ENCODE data around the gene NDST3.

Gene NDST3

GRCh38 chr4:118173956-118174725, 139.9 kb downstream of the NDST3 start:
- DNase-seq (ENCODE audit: low read depth in 2 of 3, low spot score in 1 of 3): no peak

DNA sequence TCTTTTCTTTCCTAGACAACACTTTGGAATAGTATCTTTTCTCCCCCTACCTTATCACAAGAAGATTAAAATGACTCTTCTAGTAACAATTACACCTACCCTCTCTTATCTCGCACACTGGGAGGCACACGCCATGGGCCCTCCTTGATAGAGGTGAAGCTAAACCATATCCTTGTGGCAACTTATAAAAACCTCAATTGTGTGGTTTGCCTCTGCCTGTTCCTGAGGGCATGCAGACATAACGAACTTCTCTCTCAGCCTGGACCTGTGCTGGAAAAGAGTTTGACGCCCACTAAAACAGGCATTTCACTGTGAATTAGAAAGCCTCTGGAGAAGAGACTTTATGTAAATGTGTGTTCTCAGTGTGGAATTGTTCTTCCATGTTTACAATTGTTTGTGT, 141.2 kb downstream of the NDST3 start:
- DNase-seq (ENCODE audit: low read depth in 2 of 3, low spot score in 1 of 3): no peak

- no peak for DNase-seq (ENCODE audit: low read depth in 2 of 3, low spot score in 1 of 3)
Measured at GRCh38 chr4:118177126-118177525, 142.8 kb downstream of the NDST3 start.

- no peak for DNase-seq (ENCODE audit: low read depth in 2 of 3, low spot score in 1 of 3)
Measured at GRCh38 chr4:118180776-118181175, 146.5 kb downstream of the NDST3 start.

DNA sequence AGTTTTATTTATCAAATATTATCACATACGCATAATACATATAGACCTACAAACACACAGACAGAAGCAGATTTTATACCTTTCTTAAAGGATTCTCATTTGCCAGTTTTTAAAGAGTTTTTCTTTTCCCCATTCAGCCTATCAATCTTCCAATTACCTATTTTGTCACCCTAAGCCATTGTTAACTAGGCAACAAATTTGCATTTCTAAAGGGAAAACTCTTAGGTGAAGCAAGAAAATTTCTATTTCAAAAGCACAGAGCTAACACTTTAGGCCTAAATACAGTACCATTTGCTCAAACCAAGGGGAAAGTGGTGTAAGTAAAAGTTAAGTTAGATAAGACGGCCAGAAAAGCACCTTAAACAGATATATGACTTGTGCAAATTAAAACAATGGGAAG, 156.6 kb downstream of the NDST3 start:
- DNase-seq (ENCODE audit: low read depth in 2 of 3, low spot score in 1 of 3): no peak

DNA sequence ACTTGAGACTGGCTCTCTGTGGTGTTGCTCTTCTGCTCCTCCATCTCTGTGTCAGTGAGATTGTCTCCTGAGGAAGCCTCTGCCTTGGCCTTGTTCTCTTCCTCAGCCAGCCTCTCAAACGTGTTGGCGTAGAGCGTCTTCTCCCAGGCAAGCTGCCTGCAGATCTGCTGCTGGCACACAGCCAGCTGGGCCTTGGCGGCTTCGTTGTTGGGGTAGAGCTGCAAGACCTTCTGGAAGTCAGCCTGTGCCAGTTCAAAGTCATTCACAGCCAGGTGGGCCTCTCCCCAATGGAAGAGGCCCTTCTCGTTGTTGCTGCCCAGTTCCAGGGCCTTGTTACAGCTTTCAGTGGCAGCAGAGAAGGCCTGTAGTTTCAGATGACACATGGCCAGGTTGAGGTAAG, 159.1 kb downstream of the NDST3 start:
- DNase-seq (ENCODE audit: low read depth in 2 of 3, low spot score in 1 of 3): no peak

GRCh38 chr4:118206627-118207026, 172.3 kb downstream of the NDST3 start:
- no peak for DNase-seq (ENCODE audit: low read depth in 2 of 3, low spot score in 1 of 3)

GRCh38 chr4:118213101-118213500, 178.8 kb downstream of the NDST3 start:
- no peak for DNase-seq (ENCODE audit: low read depth in 2 of 3, low spot score in 1 of 3)

- DNase-seq (ENCODE audit: low read depth in 2 of 3, low spot score in 1 of 3): no peak
Measured at GRCh38 chr4:118215826-118216225, 181.5 kb downstream of the NDST3 start.

GRCh38 chr4:118221227-118221800, 187.0 kb downstream of the NDST3 start:
- DNase-seq (ENCODE audit: low read depth in 2 of 3, low spot score in 1 of 3): no peak

DNA sequence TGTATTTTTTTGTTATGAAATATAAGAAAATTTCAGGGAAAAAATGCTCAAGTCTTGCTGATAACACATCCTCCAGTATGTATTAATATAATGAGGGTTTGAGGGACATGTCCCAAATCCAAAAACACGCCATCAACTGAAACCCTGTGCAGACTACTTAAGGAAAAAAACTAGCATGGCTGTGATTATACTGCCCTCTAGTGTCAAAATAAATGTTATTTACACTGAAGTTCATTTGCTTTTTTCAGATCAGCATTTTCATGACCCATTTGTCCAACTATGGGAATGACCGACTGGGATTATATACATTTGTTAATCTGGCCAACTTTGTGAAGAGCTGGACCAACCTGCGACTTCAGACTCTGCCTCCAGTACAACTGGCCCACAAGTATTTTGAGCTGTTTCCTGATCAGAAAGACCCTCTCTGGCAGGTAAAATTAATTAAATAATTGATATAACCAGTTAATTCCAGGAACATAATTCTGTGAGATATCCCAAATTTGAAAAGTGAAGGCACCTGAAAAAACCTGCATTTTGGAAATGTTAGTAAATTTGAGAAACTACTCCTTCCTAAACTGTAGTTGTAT, 190.1 kb downstream of the NDST3 start:
- no peak for DNase-seq (ENCODE audit: low read depth in 2 of 3, low spot score in 1 of 3)

- DNase-seq (ENCODE audit: low read depth in 2 of 3, low spot score in 1 of 3): no peak
Measured at GRCh38 chr4:118225511-118225910, 191.2 kb downstream of the NDST3 start.

DNA sequence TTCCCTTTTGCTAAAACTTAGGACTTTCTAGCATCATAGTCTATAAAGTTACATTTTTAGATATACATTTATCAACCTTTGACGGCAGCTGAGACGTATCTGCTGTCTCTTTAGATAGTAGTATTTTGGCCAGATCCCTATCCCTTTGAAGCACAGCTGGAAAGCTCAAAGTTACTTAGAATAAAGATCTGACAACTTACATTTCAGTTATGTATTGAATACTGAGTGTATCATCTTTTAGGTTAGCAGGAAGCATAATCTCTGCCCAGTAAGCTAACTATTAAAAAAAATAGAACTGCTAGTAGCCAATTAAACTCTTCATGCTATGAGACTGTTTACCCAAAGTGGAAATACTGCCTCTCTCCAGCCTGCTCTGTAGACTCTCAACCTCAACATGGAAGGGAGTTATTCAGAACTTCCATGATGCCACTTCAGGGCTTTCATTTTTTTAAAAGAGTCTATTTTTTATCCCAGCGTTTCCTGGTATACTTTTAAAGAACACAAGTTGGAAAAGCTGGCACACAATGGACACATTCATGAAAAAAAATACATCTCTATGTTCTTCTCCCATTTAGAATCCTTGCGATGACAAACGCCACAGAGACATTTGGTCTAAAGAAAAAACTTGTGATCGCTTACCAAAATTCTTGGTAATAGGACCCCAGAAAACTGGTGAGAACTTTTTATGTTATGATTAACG, 192.2 kb downstream of the NDST3 start:
- DNase-seq (ENCODE audit: low read depth in 2 of 3, low spot score in 1 of 3): no peak

DNA sequence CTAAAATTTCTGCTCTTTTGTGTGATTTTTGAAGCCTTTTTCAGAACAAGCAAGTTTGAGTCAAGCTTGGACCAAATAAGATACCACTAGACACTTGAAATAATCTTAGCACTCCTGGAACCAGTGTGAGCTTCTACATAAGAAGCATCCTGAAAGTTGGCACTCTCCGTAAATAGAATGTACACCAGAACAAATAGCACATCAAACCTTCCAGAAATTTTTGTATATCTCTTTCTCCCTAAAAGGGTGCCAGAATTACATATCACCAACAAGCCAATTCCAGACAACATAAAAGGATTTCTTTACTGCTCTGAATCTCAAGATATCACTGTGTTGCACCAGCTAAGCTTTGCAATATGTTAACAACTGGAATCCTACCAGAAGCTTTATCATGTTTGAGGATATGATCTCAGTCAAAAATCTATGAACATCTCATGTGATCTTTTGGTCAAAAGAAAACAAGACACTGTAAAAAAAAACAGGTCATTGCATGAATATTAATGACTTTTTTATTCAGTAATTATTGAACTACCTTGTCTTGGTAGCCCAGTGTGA, 201.4 kb downstream of the NDST3 start:
- DNase-seq (ENCODE audit: low read depth in 2 of 3, low spot score in 1 of 3): no peak

DNA sequence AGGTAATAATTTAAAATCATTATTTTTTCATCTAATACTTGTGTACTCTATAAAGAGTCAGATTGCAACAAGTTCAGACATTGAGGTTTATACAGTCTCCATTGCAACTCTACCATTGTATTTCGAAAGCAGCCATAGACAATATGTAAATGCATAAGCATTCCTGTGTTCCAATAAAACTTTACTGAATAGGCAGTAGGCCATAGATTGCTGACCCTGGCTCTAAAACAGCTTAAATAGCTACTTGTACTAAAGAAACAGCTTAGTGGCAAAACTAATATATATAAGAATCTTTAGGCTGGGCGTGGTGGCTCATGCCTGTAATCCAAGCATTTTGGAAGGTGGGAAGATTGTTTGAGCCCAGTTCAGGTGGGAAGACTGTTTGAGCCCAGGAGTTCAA, 203.2 kb downstream of the NDST3 start:
- DNase-seq (ENCODE audit: low read depth in 2 of 3, low spot score in 1 of 3): no peak

DNA sequence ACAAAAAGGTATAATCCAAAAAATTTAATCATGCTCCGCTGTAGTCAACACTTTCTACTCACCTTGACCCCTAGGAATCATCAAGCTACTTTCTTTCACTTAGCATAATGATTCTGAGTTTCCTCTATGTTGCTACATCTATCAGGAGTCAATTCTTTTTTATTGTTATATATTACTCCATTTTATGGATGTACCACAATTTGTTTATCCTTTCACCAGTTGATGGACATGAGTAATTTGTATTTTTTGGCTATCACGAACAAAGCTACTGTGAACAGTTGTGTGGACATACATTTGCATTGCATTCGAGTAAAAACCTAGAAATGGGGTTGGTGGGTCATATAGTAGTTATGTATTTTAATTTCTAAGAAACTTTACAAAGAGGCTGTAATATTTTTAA, 215.6 kb downstream of the NDST3 start:
- DNase-seq (ENCODE audit: low read depth in 2 of 3, low spot score in 1 of 3): no peak

DNA sequence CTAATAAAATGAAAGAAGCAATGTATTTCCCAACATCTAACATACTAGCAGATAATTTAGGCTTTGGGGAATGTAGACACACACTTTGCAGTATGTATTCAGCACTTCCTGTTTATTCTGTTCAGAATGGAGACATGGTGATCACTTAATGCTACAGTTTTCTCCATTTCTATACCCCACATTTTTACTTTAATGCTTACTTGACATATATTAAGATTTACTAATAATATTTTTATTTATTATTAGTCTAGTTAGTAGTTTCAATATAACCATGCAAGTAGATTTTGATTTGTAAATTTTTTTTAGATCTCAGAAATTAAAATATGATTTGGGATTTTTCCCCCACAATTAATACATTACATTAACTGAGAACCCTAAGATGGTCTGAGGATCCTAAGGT, 220.1 kb downstream of the NDST3 start:
- no peak for DNase-seq (ENCODE audit: low read depth in 2 of 3, low spot score in 1 of 3)

GRCh38 chr4:118259111-118259510, 224.8 kb downstream of the NDST3 start:
- DNase-seq (ENCODE audit: low read depth in 2 of 3, low spot score in 1 of 3): no peak

- DNase-seq (ENCODE audit: low read depth in 2 of 3, low spot score in 1 of 3): no peak
Measured at GRCh38 chr4:118260309-118260708, 226.0 kb downstream of the NDST3 start.

GRCh38 chr4:118264096-118264495, 229.8 kb downstream of the NDST3 start:
- DNase-seq (ENCODE audit: low read depth in 2 of 3, low spot score in 1 of 3): no peak

DNA sequence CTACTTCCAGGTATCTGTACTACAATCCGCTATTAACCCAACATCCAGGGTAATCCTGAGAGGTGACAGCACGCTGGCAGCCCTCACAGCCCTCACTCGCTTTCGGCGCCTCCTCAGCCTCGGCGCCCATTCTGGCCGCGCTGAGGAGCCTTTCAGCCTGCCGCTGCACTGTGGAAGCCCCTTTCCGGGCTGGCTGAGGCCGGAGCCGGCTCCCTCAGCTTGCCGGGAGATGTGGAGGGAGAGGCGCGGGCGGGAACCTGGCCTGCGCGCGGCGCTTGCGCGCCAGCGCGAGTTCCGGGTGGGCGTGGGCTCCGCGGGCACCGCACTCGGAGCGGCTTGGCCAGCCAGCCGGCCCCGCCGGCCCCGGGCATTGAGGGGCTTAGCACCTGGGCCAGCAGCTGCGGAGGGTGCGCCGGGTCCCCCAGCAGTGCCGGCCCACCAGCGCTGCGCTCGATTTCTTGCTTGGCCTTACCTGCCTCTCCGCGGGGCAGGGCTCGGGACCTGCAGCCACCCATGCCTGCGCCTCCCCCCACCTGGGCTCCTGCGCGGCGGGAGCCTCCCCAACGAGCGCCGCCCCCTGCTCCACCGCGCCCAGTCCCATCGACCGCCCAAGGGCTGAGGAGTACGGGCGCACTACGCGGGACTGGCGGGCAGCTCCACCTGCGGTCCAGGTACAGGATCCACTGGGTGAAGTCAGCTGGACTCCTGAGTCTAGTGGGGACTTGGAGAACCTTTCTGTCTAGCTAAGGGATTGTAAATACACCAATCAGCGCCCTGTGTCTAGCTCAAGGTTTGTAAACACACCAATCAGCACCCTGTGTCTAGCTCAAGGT, 231.2 kb downstream of the NDST3 start:
- DNase-seq (ENCODE audit: low read depth in 2 of 3, low spot score in 1 of 3): no peak

Measured in stimulated activated CD4-positive, alpha-beta T cell treated with anti-CD3 and anti-CD28 coated beads, Interleukin-12 subunit alpha, Interleukin-12 subunit beta, amount 100 ng/mL, for 48 hours (primary cell).